Hepatocyte (in vitro differentiated cells): ENCODE results near the gene PROSER2. TPM values are rescaled to one million over a fixed set of nuclear protein-coding genes. Genes with fewer than 3 reads are reported as not detected.
A peak's percentile ranks its signal among the peaks of the same experiment; 100 is the strongest.

ENCODE experiments used
- DNase-seq: peaks from one replicate; pipeline ENCODE4 v3.0.0-alpha.2; 2016; ENCODE audit warnings: low spot score
- H2AFZ ChIP-seq: fragments of 200-600 bp; sonication (generic); 2 replicates; pipeline ENCODE4 v1.6.0; 2016; ENCODE audit warnings: antibody characterized with exemption, mild to moderate bottlenecking
- H3K27ac ChIP-seq: fragments of 200-600 bp; sonication (generic); 2 replicates; pipeline ENCODE4 v1.5.1; 2016; ENCODE audit warnings: mild to moderate bottlenecking
- H3K27me3 ChIP-seq: fragments of 200-600 bp; sonication (generic); 2 replicates; pipeline ENCODE4 v1.6.1; 2016
- H3K36me3 ChIP-seq: fragments of 200-600 bp; sonication (generic); replicated peaks from 2 replicates; pipeline ENCODE4 v1.5.1; 2016; ENCODE audit warnings: low read depth; ENCODE audit not compliant: insufficient read depth
- H3K4me1 ChIP-seq: fragments of 200-600 bp; sonication (generic); 2 replicates; pipeline ENCODE4 v1.5.1; 2016; ENCODE audit warnings: mild to moderate bottlenecking, moderate library complexity; ENCODE audit not compliant: insufficient read depth
- H3K4me2 ChIP-seq: fragments of 200-600 bp; sonication (generic); 2 replicates; pipeline ENCODE4 v1.6.0; 2016
- H3K4me3 ChIP-seq: fragments of 200-600 bp; sonication (generic); 2 replicates; pipeline ENCODE4 v1.5.1; 2016; ENCODE audit warnings: mild to moderate bottlenecking
- H3K79me2 ChIP-seq: fragments of 200-600 bp; sonication (generic); 2 replicates; pipeline ENCODE4 v1.6.0; 2017; ENCODE audit warnings: mild to moderate bottlenecking
- H3K9me2 ChIP-seq: fragments of 200-600 bp; sonication (generic); replicated peaks from 2 replicates; pipeline ENCODE4 v1.6.0; 2017; ENCODE audit warnings: mild to moderate bottlenecking; ENCODE audit not compliant: insufficient read depth
- H3K9me3 ChIP-seq: fragments of 200-600 bp; sonication (generic); 2 replicates; pipeline ENCODE4 v1.5.1; 2016; ENCODE audit warnings: low read depth, mild to moderate bottlenecking
- H4K20me1 ChIP-seq: fragments of 200-600 bp; sonication (generic); 2 replicates; pipeline ENCODE4 v1.6.0; 2016; ENCODE audit warnings: mild to moderate bottlenecking; ENCODE audit not compliant: insufficient read depth, poor library complexity, severe bottlenecking
- CTCF ChIP-seq: fragments of 200-600 bp; sonication (generic); IDR thresholded peaks from 2 replicates; pipeline ENCODE4 v1.5.1; 2016; ENCODE audit warnings: antibody characterized with exemption, mild to moderate bottlenecking; ENCODE audit not compliant: poor library complexity
- EZH2 ChIP-seq: fragments of 200-600 bp; sonication (generic); IDR thresholded peaks from 2 replicates; pipeline ENCODE4 v1.6.1; 2016; ENCODE audit warnings: antibody characterized with exemption, mild to moderate bottlenecking, borderline replicate concordance
- EZH2phosphoT487 ChIP-seq: fragments of 200-600 bp; sonication (generic); IDR thresholded peaks from one replicate; pipeline ENCODE4 v1.6.1; 2018; ENCODE audit warnings: antibody characterized with exemption, mild to moderate bottlenecking, low read depth, moderate library complexity; ENCODE audit not compliant: unreplicated experiment, severe bottlenecking
- WGBS: methylation state at CpG from one replicate; pipeline ENCODE4 v1.1.6; 2016; ENCODE audit warnings: low lambda C conversion rate; ENCODE audit errors: missing lambda C conversion rate; 5-methylcytosine and 5-hydroxymethylcytosine counted together
- polyA plus RNA-seq: library from polyadenylated mRNA; unstranded; fragments of >200 nt; fragmentation: Nextera tagmentation; extraction: Ambion mirVana; gene quantifications from 2 replicates; pipeline ENCODE4 v1.2.1, GENCODE V29; 2016
- total RNA-seq: library from RNA; depleted of rRNA; stranded (reverse); fragments of >200 nt; gene quantifications from 2 replicates; pipeline ENCODE4 v1.2.3, GENCODE V29; 2014

Gene PROSER2
- total and polyA plus RNA-seq, 2 experiments from 2014 or later = 13.3 to 39.9 TPM

DNA sequence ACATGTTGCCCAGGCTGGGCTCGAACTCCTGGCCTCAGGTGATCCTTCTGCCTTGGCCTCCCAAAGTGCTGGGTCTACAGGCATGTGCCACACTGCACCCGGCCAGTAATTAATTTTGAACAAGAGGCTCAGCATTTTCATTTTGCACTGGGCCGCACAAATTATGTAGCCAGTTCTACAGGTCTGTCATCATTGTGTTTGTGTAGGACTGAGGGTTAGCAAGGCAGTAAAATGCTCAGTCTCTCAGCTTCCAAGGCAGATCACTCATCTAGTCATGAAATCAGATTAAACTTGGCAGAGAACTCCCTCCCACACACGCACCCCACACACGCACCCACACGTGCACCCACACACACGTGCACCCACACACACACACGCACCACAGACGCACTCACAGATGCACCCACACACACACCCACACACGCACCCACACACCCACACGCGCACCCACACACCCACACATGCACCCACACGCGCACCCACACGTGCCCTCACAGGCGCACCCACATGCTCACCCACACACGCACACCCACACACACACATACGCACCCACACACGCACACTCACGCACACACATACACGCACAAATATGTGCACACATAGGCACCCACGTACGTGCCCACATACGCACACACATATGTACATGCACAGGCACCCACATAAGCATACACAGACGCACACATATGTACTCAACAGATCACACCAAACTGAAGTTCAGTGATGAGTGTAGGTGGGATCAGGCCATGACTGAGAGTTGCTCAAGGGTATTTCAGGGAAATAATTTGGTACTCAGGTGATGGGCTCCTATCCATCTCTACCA, 27.8 kb upstream of the PROSER2 start:
- Histone ChIP-seq H4K20me1 (no peaks in the 10 kb centered on the region), H3K9me2 (no peaks in the 10 kb centered on the region), H2AFZ (no peak overlapping the region), H3K79me2 (no peaks in the 10 kb centered on the region), H3K4me1 (peaks cover 11% of the 10 kb centered on the region), H3K27ac (peak overlapping the region; percentile 97), H3K4me3 (no peak overlapping the region), H3K36me3 (no peaks in the 10 kb centered on the region), H3K27me3 (no peaks in the 10 kb centered on the region), H3K9me3 (no peaks in the 10 kb centered on the region), H3K4me2 (no peak overlapping the region)
- WGBS = 95% methylated on average over 25 of the region's 25 CpGs
- TF ChIP-seq EZH2phosphoT487 = no peak
- TF ChIP-seq EZH2 = no peak
- no peak for TF ChIP-seq CTCF
- no peak for DNase-seq

DNA sequence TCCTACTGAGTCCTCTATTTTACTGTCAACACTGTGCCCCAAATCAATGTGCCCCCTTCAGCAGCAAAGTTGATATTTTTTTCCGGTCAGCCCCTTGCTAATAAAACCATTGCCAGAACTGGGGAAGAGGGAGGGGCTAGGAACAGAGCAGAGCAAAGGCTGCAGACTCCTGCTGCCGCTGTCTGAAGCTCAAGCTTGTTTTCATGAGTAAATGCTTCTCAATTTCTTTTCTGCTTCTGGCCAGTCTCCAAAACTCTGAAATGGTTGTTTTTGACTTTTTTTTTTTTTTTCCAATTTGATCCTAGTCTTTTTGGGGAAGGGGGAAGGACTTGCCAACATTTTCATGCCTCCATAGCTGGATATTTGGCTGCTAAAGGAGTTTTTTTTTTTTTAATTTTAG, 26.7 kb upstream of the PROSER2 start:
- no peak for DNase-seq
- H3K9me2 ChIP-seq = no peaks in the 10 kb centered on the region
- no peaks in the 10 kb centered on the region for H4K20me1 ChIP-seq
- peaks cover 11% of the 10 kb centered on the region for H3K4me1 ChIP-seq
- no peaks in the 10 kb centered on the region for H3K36me3 ChIP-seq
- H3K9me3 ChIP-seq = no peaks in the 10 kb centered on the region
- no peak overlapping the region for H3K4me3 ChIP-seq
- H3K4me2 ChIP-seq = no peak overlapping the region
- no peaks in the 10 kb centered on the region for H3K79me2 ChIP-seq
- WGBS = 53% methylated on average over 2 of the region's 2 CpGs
- TF ChIP-seq EZH2phosphoT487 = no peak
- no peak for TF ChIP-seq EZH2
- no peak overlapping the region for H3K27ac ChIP-seq
- H3K27me3 ChIP-seq = no peaks in the 10 kb centered on the region
- no peak overlapping the region for H2AFZ ChIP-seq

GRCh38 chr10:11797281-11797680, 25.9 kb upstream of the PROSER2 start:
- Histone ChIP-seq H3K9me2 (no peaks in the 10 kb centered on the region), H3K36me3 (no peaks in the 10 kb centered on the region), H3K9me3 (no peaks in the 10 kb centered on the region), H3K79me2 (no peaks in the 10 kb centered on the region), H3K27me3 (no peaks in the 10 kb centered on the region), H3K4me2 (no peak overlapping the region), H3K27ac (no peak overlapping the region), H3K4me1 (peaks cover 11% of the 10 kb centered on the region), H2AFZ (no peak overlapping the region), H3K4me3 (no peak overlapping the region), H4K20me1 (no peaks in the 10 kb centered on the region)
- DNase-seq = no peak
- WGBS = 97% methylated on average over 10 of the region's 10 CpGs
- no peak for TF ChIP-seq EZH2
- no peak for TF ChIP-seq CTCF

DNA sequence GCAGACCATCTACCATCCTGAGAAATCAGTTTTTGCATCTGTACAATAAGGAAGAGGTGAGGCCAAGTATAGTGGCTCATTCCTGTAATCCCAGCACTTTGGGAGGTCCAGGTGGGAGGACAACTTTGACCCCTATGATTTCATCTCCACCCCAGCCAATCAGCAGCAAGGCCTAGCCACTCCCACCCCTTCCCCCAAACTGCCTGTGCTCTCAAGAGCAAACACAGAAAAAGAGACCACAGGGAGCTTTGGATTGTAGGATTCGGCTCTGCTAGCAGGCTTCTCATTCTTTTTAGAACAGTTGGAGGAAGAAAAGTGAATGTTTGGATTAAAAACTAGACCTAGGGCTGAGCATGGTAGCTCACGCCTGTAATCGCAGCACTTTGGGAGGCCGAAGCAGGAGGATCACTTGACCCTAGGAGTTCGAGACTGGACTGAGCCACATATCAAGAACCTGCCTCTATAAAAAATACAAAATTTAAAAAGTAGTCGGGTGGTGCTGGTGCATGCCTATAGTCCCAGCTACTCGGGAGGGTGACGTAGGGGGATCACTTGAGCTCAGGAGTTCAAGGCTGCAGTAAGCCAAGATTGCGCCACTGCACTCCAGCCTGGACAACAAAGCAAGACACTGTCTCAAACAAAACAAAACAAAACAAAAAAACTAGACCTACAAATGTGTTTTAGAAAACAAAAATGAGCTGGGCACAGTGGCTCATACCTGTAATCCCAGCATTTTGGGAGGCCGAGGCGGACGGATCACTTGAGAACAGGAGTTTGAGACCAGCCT, 25.1 kb upstream of the PROSER2 start:
- no peak overlapping the region for H3K4me2 ChIP-seq
- peaks cover 11% of the 10 kb centered on the region for H3K4me1 ChIP-seq
- DNase-seq = no peak
- H3K27ac ChIP-seq = no peak overlapping the region
- TF ChIP-seq EZH2 (no peak), EZH2phosphoT487 (no peak)
- no peaks in the 10 kb centered on the region for H3K9me2 ChIP-seq
- H3K36me3 ChIP-seq = no peaks in the 10 kb centered on the region
- no peak overlapping the region for H2AFZ ChIP-seq
- H3K79me2 ChIP-seq = no peaks in the 10 kb centered on the region
- WGBS = 93% methylated on average over 12 of the region's 12 CpGs
- H3K4me3 ChIP-seq = no peak overlapping the region
- no peaks in the 10 kb centered on the region for H4K20me1 ChIP-seq
- no peaks in the 10 kb centered on the region for H3K27me3 ChIP-seq
- H3K9me3 ChIP-seq = no peaks in the 10 kb centered on the region
